Measurements from ENCODE around the gene CYP2W1.
"Not testable (repeated sequence)": the region's sequence is repeated elsewhere in the genome, so short reads cannot be mapped to it uniquely, and the experiment has no call there.

Gene CYP2W1

GRCh38 chr7:983004-983615, at the start of gene CYP2W1:
Gene CYP2W1, plus strand, starts transcription at chr7:983181. Its CDS starts 31 bp downstream, at chr7:983212.
- no peak for DNase-seq (ENCODE audit: extremely low read depth in 1 of 2, low read depth in 1 of 2)

DNA sequence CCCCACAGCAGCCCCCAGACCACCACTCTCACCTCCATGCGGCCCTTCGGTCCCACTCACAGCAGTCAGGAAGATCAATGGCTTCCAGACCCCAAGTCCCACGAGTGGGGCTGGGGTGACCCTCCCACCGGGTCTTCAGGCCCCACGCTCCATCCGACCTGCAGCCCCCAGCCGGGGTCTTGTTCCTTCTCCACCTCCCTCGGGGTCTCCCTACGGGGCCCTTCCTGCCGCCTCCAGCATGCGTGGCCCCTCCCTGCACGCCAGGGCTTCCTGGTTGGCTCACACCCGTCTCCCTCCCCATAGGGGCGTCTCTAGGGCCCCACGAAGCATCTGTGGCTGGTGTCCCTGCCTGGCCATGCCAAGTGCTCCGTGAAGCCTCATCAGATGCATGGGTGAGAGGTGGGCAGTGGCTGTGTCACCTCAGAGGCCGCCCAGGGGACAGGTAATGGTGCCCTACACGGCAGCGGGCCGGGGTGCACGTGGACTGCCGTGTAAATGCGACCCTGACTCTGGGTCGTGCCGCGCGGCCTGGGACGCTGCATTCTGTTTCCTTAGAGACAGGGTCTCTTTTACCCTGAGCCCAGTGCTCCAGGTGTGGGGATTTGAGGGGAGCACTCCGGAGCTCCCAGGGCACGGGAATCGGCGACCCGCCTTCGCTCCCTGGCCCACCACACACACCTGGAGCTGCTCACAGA, 48.4 kb upstream of the CYP2W1 start:
- no peak for DNase-seq (ENCODE audit: extremely low read depth in 1 of 2, low read depth in 1 of 2)

DNA sequence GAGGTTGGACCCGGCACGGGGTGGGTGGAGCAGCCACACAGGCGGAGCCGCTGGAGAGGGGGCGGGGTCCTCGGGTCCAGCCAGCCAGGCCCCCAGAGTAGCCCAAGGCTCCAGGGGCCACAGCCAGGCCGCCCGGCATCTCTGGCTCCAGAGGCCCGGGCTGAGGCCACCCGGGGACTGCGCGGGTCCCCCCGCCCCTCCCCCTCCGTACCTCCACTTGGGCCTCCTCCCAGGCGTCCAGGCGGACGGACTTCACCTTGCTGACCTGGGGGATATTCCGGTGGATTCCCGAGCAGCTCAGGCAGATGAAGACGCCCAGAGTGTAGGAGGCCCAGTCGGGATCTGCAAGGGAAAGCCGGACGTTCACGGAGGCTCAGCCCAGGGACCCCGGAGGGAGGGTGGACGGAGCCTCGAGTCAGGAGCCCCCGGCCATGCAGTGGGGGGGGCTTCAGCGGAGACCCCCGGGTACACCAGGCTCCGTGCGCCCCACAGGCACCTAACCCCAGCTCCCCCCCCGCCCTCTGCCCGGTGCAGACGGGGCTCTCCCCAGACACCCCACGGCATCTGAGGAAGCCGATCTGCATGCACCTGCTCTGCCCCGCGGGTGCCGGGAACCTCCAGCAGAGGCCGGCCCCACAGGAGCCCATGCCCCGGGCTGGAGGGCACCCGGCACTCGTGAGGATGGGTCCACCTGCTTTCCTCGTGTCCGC, 47.7 kb upstream of the CYP2W1 start:
- no peak for DNase-seq (ENCODE audit: extremely low read depth in 1 of 2, low read depth in 1 of 2)

GRCh38 chr7:935874-936385, 47.1 kb upstream of the CYP2W1 start:
- DNase-seq (ENCODE audit: extremely low read depth in 1 of 2, low read depth in 1 of 2) = no peak

- no peak for DNase-seq (ENCODE audit: extremely low read depth in 1 of 2, low read depth in 1 of 2)
Observed at GRCh38 chr7:936386-937054, 46.5 kb upstream of the CYP2W1 start.

GRCh38 chr7:937856-938484, 45.0 kb upstream of the CYP2W1 start:
- DNase-seq (ENCODE audit: extremely low read depth in 1 of 2, low read depth in 1 of 2) = no peak

DNA sequence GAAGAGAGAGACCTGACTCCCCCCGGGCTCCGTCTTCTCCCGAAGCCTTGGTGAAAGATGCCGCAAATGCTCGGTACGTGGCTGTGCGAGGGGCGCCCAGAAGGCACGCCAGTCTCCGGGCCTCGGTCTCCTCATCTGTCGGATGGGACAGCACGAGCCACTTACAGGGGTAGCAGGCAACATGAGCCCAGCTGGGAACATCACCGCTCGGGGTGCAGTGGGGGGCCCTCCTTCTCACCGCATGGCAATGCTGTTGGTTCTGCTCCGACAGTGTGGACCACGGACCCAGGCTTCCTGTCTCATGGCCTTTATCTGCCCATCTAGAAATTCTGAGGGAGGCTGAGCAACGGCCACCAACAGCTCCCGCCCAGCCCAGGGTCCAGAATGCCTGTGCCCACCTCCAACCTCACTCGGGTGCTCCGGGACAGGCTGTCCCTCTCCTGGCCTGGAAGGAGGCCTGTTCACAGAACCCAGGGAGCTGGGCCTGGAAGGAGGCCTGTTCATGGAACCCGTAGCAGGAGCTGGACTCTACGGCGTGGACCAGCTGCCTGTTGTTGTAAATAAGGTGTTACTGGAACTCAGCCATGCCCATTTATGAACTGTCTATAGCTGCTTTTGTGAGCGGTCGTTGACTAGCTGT, 44.3 kb upstream of the CYP2W1 start:
- DNase-seq (ENCODE audit: extremely low read depth in 1 of 2, low read depth in 1 of 2) = no peak

- no peak for DNase-seq (ENCODE audit: extremely low read depth in 1 of 2, low read depth in 1 of 2)
Observed at GRCh38 chr7:939843-940242, 43.1 kb upstream of the CYP2W1 start.

DNA sequence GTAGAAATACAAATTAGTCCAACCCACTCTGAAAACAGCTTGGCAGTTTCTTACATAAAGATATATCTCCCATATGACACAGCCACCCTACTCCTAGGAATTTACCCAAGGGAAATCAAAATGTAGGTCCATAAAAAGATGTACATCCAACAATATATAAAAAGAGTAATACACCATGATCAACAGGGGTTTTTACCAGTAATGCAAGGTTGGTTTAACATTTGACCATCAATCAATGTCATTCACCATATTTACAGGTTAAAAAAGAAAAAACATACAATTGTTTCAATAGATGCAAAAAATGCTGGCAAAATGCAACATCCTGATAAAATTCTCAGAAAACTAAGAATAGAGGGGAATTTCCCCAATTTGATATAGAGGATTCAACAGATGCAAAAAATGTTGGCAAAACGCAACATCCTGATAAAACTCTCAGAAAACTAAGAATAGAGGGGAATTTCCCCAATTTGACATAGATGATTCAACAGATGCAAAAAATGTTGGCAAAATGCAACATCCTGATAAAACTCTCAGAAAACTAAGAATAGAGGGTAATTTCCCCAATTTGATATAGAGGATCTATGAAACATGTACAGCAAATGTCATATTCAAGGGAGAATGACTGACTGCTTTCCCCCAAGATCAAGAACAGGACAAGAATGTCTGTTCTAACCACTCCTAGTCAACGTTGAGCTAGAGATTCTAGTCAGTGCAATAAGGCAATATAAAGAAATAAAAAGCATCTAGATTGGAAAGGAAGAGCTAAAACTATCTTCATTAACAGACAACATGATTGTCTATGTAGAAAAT, 42.2 kb upstream of the CYP2W1 start:
- DNase-seq (ENCODE audit: extremely low read depth in 1 of 2, low read depth in 1 of 2) = no peak

- DNase-seq (ENCODE audit: extremely low read depth in 1 of 2, low read depth in 1 of 2) = not testable (repeated sequence)
Observed at GRCh38 chr7:943793-944192, 39.2 kb upstream of the CYP2W1 start.

DNA sequence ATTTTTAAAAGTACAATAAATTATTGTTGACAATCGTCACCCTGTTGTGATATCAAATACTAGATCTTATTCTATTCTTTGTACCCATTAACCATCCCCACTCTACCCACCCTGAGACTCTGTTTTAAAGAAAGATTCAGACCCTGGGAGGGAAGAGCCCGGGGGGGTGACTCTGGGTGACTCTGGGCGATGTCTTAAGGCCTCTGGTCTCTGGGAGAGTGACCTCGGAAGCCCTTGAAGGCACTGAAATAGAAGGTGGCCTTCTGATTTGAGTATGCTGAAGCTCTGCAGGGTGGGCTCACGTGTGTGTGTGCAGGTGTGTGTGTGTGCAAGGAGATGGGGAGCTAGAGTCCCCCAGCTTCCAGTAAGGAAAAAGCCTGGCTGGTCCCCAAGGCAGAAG, 38.2 kb upstream of the CYP2W1 start:
- no peak for DNase-seq (ENCODE audit: extremely low read depth in 1 of 2, low read depth in 1 of 2)

DNA sequence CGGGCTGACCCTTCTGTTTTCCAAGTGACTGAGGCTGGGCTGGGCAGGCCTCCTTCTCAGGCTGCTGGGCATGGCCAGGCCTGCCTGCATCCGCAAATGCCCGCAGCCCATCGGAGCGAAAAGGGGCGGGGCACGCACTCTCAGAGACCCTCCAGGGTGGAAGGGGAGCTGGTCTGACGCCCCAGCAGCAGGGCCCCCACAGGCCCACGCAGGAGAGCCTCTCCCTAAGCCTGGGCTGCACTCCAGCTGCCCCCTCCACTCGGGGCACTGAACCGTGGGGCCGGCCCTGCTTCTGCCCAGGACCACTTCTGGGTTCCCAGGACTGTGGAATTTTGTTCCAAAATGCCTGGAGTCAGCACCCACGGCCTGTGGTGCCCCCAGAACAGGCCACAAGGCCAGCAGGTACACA, 37.8 kb upstream of the CYP2W1 start:
- no peak for DNase-seq (ENCODE audit: extremely low read depth in 1 of 2, low read depth in 1 of 2)

DNA sequence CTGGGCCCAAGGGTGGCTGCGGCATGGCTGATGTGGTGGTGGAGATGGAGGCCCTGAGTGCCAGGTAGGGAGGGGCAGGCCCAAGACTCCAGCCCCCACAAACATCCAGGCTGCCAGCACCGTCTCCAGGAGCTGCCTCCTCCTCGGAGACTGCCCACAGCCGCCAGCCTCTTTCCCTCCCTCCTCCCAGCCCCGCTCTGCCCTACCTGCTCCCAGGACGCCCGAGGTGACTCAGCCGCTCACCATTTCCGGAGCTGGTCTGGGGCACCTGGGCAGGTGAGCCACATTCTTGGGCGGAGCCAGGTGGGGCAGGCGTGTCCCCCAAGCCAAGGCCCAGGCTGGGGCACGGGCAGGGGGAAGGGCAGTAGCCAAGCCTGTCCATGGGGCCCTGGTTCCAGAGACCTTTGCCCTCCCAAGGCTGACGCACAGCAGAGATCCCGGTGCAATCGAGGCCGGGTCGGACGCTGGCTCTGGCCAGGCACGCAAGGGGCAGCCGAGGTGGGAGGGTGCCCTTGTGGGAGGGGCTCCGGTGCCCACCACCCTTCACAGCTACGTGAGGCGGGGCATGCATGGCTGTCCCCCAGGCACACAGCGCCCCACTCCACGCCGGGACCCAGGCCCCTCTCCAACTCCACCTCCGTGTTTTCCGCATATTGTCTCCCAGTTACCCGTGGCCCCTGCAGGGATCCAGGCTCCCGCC, 37.3 kb upstream of the CYP2W1 start:
- DNase-seq (ENCODE audit: extremely low read depth in 1 of 2, low read depth in 1 of 2) = no peak

DNA sequence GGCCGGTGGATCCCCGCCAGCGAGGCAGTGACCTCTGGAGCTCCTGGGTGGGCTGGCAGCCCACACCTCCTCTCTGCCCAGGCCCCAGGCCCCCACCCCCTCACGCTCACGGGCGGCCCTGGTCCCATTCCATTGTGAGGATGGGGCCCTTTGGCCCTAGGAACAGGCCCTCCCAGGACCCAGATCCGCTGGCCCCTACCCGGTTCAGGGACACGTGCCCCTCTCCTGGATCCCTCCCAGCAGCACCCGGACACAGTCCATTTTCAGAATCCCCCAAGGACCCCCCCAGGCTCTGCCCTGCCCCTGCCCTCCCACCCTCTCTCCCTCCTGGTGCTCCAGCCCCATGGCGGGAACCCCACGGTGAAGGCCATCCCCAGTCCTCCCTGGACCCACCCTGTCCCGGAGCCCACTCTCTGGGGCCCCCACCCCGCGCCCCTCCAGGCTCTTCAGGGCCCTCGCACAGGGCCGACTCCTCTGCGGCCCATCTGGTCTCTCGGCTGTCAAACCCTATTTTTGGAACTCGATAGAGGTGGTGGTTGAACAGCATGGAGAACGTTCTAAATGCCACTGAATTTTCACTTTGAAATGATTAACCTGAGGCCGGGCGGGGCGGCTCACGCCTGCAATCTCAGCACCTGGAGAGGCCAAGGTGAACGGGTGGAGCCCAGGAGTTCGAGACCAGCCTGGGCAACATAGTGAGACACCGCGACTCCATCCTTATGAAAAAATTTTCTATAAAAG, 36.6 kb upstream of the CYP2W1 start:
- no peak for DNase-seq (ENCODE audit: extremely low read depth in 1 of 2, low read depth in 1 of 2)

DNA sequence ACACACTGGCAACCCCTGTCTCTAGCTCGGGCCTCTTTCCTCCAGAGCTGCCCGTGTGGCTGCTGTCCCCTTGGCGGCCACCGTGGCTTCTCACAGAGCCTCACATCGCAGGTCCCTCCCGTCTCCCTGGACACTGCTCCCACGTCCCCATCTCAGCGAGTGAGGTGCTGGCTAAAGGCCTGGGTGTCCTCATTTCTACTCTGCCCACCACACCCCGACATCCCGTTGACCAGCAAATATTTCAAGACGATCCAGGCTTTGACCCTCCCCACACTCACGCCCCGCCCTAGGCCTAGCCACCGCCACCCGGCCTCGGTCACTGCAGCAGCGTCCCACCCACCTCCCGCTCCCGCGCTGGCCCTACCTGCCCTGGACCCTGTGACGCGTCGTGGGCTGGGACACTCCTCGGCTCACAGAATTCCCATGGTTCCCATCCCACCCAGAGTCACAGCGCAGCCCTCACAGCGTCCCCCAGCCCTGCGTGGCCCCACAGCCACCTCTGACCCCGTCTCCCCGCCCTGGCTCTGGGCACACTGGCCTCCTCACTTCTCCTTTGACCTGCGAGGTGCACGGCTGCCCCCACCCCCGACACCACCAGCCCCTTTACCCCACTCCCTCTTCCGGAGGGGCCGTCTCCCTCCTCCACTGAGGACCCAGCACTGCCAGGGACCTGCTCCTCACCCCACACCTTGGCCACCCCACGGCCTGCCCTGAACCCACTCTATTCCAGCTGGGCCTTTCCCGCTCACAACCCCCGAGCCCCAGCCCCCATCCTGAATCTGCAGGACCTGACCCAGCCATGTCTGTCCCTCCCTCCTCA, 35.4 kb upstream of the CYP2W1 start:
- DNase-seq (ENCODE audit: extremely low read depth in 1 of 2, low read depth in 1 of 2) = no peak

DNA sequence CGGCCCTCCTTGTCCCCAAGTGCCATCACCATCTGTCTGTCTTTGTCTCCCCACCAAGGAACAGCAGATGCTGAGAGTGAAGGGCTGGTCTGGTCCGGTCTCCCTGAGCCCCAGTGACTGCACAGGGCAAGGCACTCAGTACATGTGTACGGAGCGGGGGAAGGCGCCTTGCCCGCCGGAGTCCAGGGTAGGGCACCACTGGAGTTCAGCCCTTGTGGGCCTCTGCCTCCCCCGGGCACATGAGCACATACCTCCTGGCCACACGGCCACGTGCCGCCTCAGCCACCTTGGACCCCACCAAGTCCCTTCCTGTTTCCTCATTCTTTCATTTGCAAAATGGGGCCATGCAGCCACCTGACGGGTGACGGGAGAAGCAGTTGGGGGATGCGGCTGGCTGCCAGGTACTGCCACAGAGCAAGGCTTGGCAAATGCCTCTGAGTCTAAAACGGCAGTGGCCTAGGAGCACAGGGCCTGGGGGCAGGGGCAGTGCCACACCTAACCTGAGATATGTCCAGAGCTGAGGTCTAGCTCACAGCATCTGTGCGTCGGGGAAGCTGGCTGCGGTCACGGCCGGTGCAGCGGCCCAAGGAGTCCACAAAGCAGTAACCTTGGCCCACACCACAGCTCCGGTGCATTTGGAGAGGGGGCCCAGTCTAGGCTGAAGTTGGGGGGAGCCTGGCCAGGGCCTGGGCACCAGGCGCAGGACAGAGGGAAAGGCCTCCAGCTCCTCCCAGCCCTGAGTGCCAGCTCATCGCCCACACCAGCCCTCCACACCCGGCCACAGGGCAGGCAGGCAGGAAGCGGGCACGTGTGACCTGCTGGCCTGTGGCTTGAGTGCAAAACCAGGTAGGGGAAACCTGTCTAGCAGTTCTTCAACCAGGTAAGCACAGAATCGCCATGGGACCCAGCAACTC, 33.7 kb upstream of the CYP2W1 start:
- no peak for DNase-seq (ENCODE audit: extremely low read depth in 1 of 2, low read depth in 1 of 2)
